ENCODE results near the gene ADORA1. TPM values are rescaled to one million over a fixed set of nuclear protein-coding genes. Genes with fewer than 3 reads are reported as not detected.

Gene ADORA1
- total and polyA plus RNA-seq, 2 donors (not counting 1 experiment from before 2014, with no cell fraction given): not detected

- no peak overlapping the region for H3K4me2 ChIP-seq (replicated peaks; ENCODE audit: low read depth, low read length, poor library complexity, severe bottlenecking)
- H3K36me3 ChIP-seq (replicated peaks in 1 of 2; ENCODE audit: control extremely low read depth in 1 of 2, control insufficient read depth in 1 of 2, extremely low read depth in 1 of 2, insufficient read depth in 2 of 2, low read length in 1 of 2): no peaks in the 10 kb centered on the region
- no CpG with 5 or more reads among the region's 2 CpGs for WGBS (ENCODE audit: insufficient coverage)
- no peak overlapping the region for H3K27ac ChIP-seq (ENCODE audit: low read length in 2 of 2)
- peaks cover 0 to 4% (median 0%) of the 10 kb centered on the region in 4 experiments for H3K27me3 ChIP-seq (replicated peaks in 1 of 4; ENCODE audit: control extremely low read depth in 1 of 4, control insufficient read depth in 3 of 4, insufficient read depth in 4 of 4, low read length in 3 of 4)
- H3K27ac Mint-ChIP-seq: no peak overlapping the region
- TF ChIP-seq EZH2 (IDR thresholded peaks at IDR 0.05; ENCODE audit: borderline replicate concordance, insufficient read depth, low read depth, low read length, poor library complexity, severe bottlenecking): no peak
- TF ChIP-seq, protein P1, sequence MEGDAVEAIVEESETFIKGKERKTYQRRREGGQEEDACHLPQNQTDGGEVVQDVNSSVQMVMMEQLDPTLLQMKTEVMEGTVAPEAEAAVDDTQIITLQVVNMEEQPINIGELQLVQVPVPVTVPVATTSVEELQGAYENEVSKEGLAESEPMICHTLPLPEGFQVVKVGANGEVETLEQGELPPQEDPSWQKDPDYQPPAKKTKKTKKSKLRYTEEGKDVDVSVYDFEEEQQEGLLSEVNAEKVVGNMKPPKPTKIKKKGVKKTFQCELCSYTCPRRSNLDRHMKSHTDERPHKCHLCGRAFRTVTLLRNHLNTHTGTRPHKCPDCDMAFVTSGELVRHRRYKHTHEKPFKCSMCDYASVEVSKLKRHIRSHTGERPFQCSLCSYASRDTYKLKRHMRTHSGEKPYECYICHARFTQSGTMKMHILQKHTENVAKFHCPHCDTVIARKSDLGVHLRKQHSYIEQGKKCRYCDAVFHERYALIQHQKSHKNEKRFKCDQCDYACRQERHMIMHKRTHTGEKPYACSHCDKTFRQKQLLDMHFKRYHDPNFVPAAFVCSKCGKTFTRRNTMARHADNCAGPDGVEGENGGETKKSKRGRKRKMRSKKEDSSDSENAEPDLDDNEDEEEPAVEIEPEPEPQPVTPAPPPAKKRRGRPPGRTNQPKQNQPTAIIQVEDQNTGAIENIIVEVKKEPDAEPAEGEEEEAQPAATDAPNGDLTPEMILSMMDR (IDR thresholded peaks at IDR 0.05): no peak
- no peak overlapping the region for H3K9ac ChIP-seq (ENCODE audit: low read length)
- H3K9me3 Mint-ChIP-seq (ENCODE audit: insufficient read depth): no peaks in the 10 kb centered on the region
- H4K20me1 ChIP-seq (ENCODE audit: control insufficient read depth, insufficient read depth, low read length, poor library complexity, severe bottlenecking): no peaks in the 10 kb centered on the region
- no peaks in the 10 kb centered on the region for H3K4me1 ChIP-seq (ENCODE audit: control insufficient read depth in 2 of 2, insufficient read depth in 2 of 2, low read length in 2 of 2)
- no peak overlapping the region for H2AFZ ChIP-seq (ENCODE audit: insufficient read depth, low read depth, low read length, poor library complexity, severe bottlenecking)
- no peak overlapping the region for H3K4me3 Mint-ChIP-seq
- H3K9me3 ChIP-seq (ENCODE audit: control extremely low read depth in 1 of 3, control insufficient read depth in 2 of 3, insufficient read depth in 1 of 3, low read length in 2 of 3): no peaks in the 10 kb centered on the region
- peaks cover 21% of the 10 kb centered on the region for H3K27me3 Mint-ChIP-seq
- POLR2A ChIA-PET: no interaction called here
- intact Hi-C loops (cut with micrococcal nuclease): no loop called here
- ATAC-seq (ENCODE audit: low read depth) (no peak), DNase-seq (no peak)
- H3K79me2 ChIP-seq (ENCODE audit: control insufficient read depth, insufficient read depth, low read length): no peaks in the 10 kb centered on the region
- no peaks in the 10 kb centered on the region for H3K4me1 Mint-ChIP-seq
- CTCF ChIA-PET: interaction anchor here (1.5 kb wide), 1 partner anchor 167 kb away, joined by 3 read pairs; no protein-coding TSS in a partner anchor
- H3K4me3 ChIP-seq (ENCODE audit: control extremely low read depth in 1 of 5, extremely low read depth in 1 of 5, insufficient read depth in 1 of 5, low read depth in 2 of 5, low read length in 4 of 5): no peak overlapping the region
These were observed 80.2 kb downstream of the ADORA1 start for GRCh38 chr1:203207751-203208150.

GRCh38 chr1:203208181-203208580 lies 80.7 kb downstream of the ADORA1 start:
- no peak overlapping the region for H3K9ac ChIP-seq (ENCODE audit: low read length)
- ChIA-PET POLR2A (no interaction called here), CTCF (interaction anchor here (1.5 kb wide), 1 partner anchor 167 kb away, joined by 3 read pairs; no protein-coding TSS in a partner anchor)
- Mint-ChIP-seq H3K27ac (no peak overlapping the region), H3K4me3 (no peak overlapping the region), H3K9me3 (ENCODE audit: insufficient read depth) (no peaks in the 10 kb centered on the region), H3K4me1 (no peaks in the 10 kb centered on the region), H3K27me3 (peaks cover 18% of the 10 kb centered on the region)
- H3K4me2 ChIP-seq (replicated peaks; ENCODE audit: low read depth, low read length, poor library complexity, severe bottlenecking): no peak overlapping the region
- ATAC-seq (ENCODE audit: low read depth) (no peak), DNase-seq (no peak)
- no peaks in the 10 kb centered on the region for H3K36me3 ChIP-seq (replicated peaks in 1 of 2; ENCODE audit: control extremely low read depth in 1 of 2, control insufficient read depth in 1 of 2, extremely low read depth in 1 of 2, insufficient read depth in 2 of 2, low read length in 1 of 2)
- intact Hi-C loops (cut with micrococcal nuclease): no loop called here
- no peaks in the 10 kb centered on the region for H3K9me3 ChIP-seq (ENCODE audit: control extremely low read depth in 1 of 3, control insufficient read depth in 2 of 3, insufficient read depth in 1 of 3, low read length in 2 of 3)
- no CpG with 5 or more reads among the region's 1 CpG for WGBS (ENCODE audit: insufficient coverage)
- no peak overlapping the region for H3K4me3 ChIP-seq (ENCODE audit: control extremely low read depth in 1 of 5, extremely low read depth in 1 of 5, insufficient read depth in 1 of 5, low read depth in 2 of 5, low read length in 4 of 5)
- H3K4me1 ChIP-seq (ENCODE audit: control insufficient read depth in 2 of 2, insufficient read depth in 2 of 2, low read length in 2 of 2): no peaks in the 10 kb centered on the region
- no peaks in the 10 kb centered on the region for H3K79me2 ChIP-seq (ENCODE audit: control insufficient read depth, insufficient read depth, low read length)
- no peak overlapping the region for H2AFZ ChIP-seq (ENCODE audit: insufficient read depth, low read depth, low read length, poor library complexity, severe bottlenecking)
- no peak overlapping the region for H3K27ac ChIP-seq (ENCODE audit: low read length in 2 of 2)
- H3K27me3 ChIP-seq (replicated peaks in 1 of 4; ENCODE audit: control extremely low read depth in 1 of 4, control insufficient read depth in 3 of 4, insufficient read depth in 4 of 4, low read length in 3 of 4): peaks cover 0 to 4% (median 0%) of the 10 kb centered on the region in 4 experiments
- no peak for TF ChIP-seq EZH2 (IDR thresholded peaks at IDR 0.05; ENCODE audit: borderline replicate concordance, insufficient read depth, low read depth, low read length, poor library complexity, severe bottlenecking)
- TF ChIP-seq, protein P1 (IDR thresholded peaks at IDR 0.05): no peak
- H4K20me1 ChIP-seq (ENCODE audit: control insufficient read depth, insufficient read depth, low read length, poor library complexity, severe bottlenecking): no peaks in the 10 kb centered on the region

Data from B cell (primary cell).